NCI-H2171 treated with DMSO at 0.1 percent for 48 hours (cell line): ENCODE measurements around the gene DGKH.
A peak's percentile ranks its signal among the peaks of the same experiment; 100 is the strongest.
"Not testable (repeated sequence)": the region's sequence is repeated elsewhere in the genome, so short reads cannot be mapped to it uniquely, and the experiment has no call there.

Experiments used
- DNase-seq: peaks from one replicate; lab custom pipeline; 2025; lab: John Stamatoyannopoulos, UW

The DGKH gene

GRCh38 chr13:42110410-42111155 lies 62.1 kb downstream of the DGKH start:
- DNase-seq = peak; percentile 65

- no peak for DNase-seq
Measured at GRCh38 chr13:42112864-42113263, 64.4 kb downstream of the DGKH start.

GRCh38 chr13:42113478-42113877 lies 65.0 kb downstream of the DGKH start:
- DNase-seq = peak; percentile 76

GRCh38 chr13:42114278-42114677 lies 65.8 kb downstream of the DGKH start:
- no peak for DNase-seq

- DNase-seq = no peak
Measured at GRCh38 chr13:42114912-42115311, 66.5 kb downstream of the DGKH start.

GRCh38 chr13:42116225-42116624 lies 67.8 kb downstream of the DGKH start:
- DNase-seq = no peak

GRCh38 chr13:42119041-42119440 lies 70.6 kb downstream of the DGKH start:
- no peak for DNase-seq

GRCh38 chr13:42119875-42120274 lies 71.4 kb downstream of the DGKH start:
- DNase-seq = no peak

GRCh38 chr13:42123600-42123999 lies 75.2 kb downstream of the DGKH start:
- no peak for DNase-seq

- DNase-seq = no peak
Measured at GRCh38 chr13:42125046-42125445, 76.6 kb downstream of the DGKH start.

GRCh38 chr13:42127047-42127446 lies 78.6 kb downstream of the DGKH start:
- no peak for DNase-seq

GRCh38 chr13:42129033-42129432 lies 80.6 kb downstream of the DGKH start:
- no peak for DNase-seq

GRCh38 chr13:42136518-42136917 lies 88.1 kb downstream of the DGKH start:
- no peak for DNase-seq

GRCh38 chr13:42137856-42138537 lies 89.5 kb downstream of the DGKH start:
- DNase-seq = no peak

- no peak for DNase-seq
Measured at GRCh38 chr13:42140494-42140893, 92.0 kb downstream of the DGKH start.

- not testable (repeated sequence) for DNase-seq
Measured at GRCh38 chr13:42141052-42141451, 92.6 kb downstream of the DGKH start.

GRCh38 chr13:42146359-42146758 lies 97.9 kb downstream of the DGKH start:
- DNase-seq = no peak

- DNase-seq = no peak
Measured at GRCh38 chr13:42148538-42148937, 100.1 kb downstream of the DGKH start.

GRCh38 chr13:42149136-42149535 lies 100.7 kb downstream of the DGKH start:
- DNase-seq = no peak

- no peak for DNase-seq
Measured at GRCh38 chr13:42151781-42152180, 103.3 kb downstream of the DGKH start.

- no peak for DNase-seq
Measured at GRCh38 chr13:42152495-42152894, 104.0 kb downstream of the DGKH start.

GRCh38 chr13:42153199-42154113 lies 105.0 kb downstream of the DGKH start:
- DNase-seq = no peak

GRCh38 chr13:42155251-42155650 lies 106.8 kb downstream of the DGKH start:
- DNase-seq = no peak
